Measurements from ENCODE around the gene ST6GAL1. TPM values are rescaled to one million over a fixed set of nuclear protein-coding genes. Genes with fewer than 3 reads are reported as not detected.

Gene ST6GAL1
- total and polyA plus RNA-seq, 2 of the 13 experiments (the other 11 are each of a cell fraction or from before 2014, with no cell fraction given) = 79.9 to 164 TPM

DNA sequence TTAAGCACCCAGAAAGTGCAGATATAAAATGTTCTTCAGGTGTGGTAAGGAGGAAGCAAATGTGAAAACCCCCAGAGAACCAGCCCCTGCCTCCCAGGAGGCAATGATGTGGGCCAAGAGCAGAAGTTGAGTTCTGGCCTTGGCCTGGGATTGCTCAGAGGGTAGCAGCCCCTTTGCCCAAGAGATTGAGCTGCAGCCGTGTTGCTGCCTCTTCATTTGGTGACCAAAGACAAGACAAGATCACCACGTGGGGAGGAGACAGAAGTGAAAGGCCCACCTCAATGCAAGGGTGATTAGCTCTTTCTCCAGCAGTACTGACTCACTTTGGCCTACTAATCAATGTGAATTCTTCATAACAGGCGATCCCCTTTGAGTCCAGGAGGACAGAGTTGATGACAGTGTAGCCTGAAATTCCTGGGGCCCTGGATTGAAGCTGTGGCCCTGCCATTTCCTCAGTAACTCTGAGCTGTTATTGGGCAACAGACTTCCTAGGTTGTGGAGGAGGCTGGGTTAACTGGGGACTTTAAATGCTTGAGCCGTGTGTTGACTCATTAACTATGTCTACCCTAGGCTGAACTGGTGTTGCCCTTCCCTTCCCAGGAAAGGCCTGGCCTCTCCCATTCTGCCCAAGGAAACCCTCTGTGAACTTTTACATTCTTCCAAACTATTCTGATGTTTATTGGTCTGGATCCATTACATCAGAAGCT is 86.5 kb downstream of the ST6GAL1 start:
- FAIRE-seq (peak; percentile 44), ATAC-seq (peak; percentile 91), DNase-seq (ENCODE audit: low spot score) (peak; percentile 53)
- Histone ChIP-seq H3K27ac (ENCODE audit: extremely low read length, insufficient read depth, low read length) (peak overlapping the region; percentile 12), H2AFZ (ENCODE audit: low read length) (no peak overlapping the region), H3K9me3 (ENCODE audit: low read length) (no peaks in the 10 kb centered on the region), H3K27me3 (ENCODE audit: control insufficient read depth in 1 of 2, insufficient read depth in 2 of 2, low read length in 2 of 2) (no peaks in the 10 kb centered on the region), H4K20me1 (ENCODE audit: insufficient read depth, low read length) (no peaks in the 10 kb centered on the region), H3K9ac (ENCODE audit: insufficient read depth, low read depth, low read length) (no peak overlapping the region), H3K4me1 (ENCODE audit: insufficient read depth, low read length) (peaks cover 13% of the 10 kb centered on the region), H3K79me2 (ENCODE audit: insufficient read depth, low read length) (no peaks in the 10 kb centered on the region), H3K36me3 (replicated peaks in 1 of 2; ENCODE audit: control insufficient read depth in 1 of 2, insufficient read depth in 2 of 2, low read length in 2 of 2) (no peaks in the 10 kb centered on the region), H3K4me3 (replicated peaks in 1 of 3; ENCODE audit: insufficient read depth in 1 of 3, low read depth in 2 of 3, low read length in 3 of 3) (no peak overlapping the region), H3K4me2 (ENCODE audit: low read depth, low read length) (no peak overlapping the region)
- TF ChIP-seq SMC3 (IDR thresholded peaks at IDR 0.05; ENCODE audit: low read length) (peak; percentile 21; the same call in 1 of the 2 replicates), BCL6 (CRISPR knock-in tag; IDR thresholded peaks at IDR 0.05) (0 out of 2 replicates have a peak, but pooled peaks have one; percentile 8), FOSL2 (CRISPR knock-in tag; IDR thresholded peaks at IDR 0.05) (0 out of 2 replicates have a peak, but pooled peaks have one; percentile 40), ZNF652 (CRISPR knock-in tag; IDR thresholded peaks at IDR 0.05; ENCODE audit: borderline replicate concordance, low read depth) (peak; percentile 59; the same call in 1 of the 2 replicates), AKAP8 (CRISPR knock-in tag; IDR thresholded peaks at IDR 0.05) (no peak), SAP130 (CRISPR knock-in tag; IDR thresholded peaks at IDR 0.05; ENCODE audit: low read depth) (0 out of 2 replicates have a peak, but pooled peaks have one; percentile 12), TEAD3 (CRISPR knock-in tag; optimal IDR thresholded peaks at IDR 0.05; ENCODE audit: borderline replicate concordance) (peak; percentile 26), ZFX (CRISPR knock-in tag; IDR thresholded peaks at IDR 0.05; ENCODE audit: low read depth) (peak; percentile 36; the same call in 1 of the 2 replicates), CEBPB (IDR thresholded peaks at IDR 0.05; ENCODE audit: borderline replicate concordance, low read depth, low read length) (peak; percentile 83), MIXL1 (CRISPR knock-in tag; IDR thresholded peaks at IDR 0.05) (0 out of 2 replicates have a peak, but pooled peaks have one; percentile 24), RARA (CRISPR knock-in tag; IDR thresholded peaks at IDR 0.05) (peak; percentile 41; the same call in 1 of the 2 replicates), MIER3 (CRISPR knock-in tag; IDR thresholded peaks at IDR 0.05; ENCODE audit: borderline replicate concordance) (no peak), ZNF614 (CRISPR knock-in tag; IDR thresholded peaks at IDR 0.05; ENCODE audit: borderline replicate concordance) (no peak), CEBPG (CRISPR knock-in tag; IDR thresholded peaks at IDR 0.05) (peak; percentile 76), NFE2L2 (IDR thresholded peaks at IDR 0.05; ENCODE audit: low read length) (no peak), ARID5B (CRISPR knock-in tag; IDR thresholded peaks at IDR 0.05) (peak; percentile 39; the same call in 1 of the 2 replicates), ZNF644 (CRISPR knock-in tag; IDR thresholded peaks at IDR 0.05; ENCODE audit: low read depth) (peak; percentile 26; the same call in 1 of the 2 replicates)
- ChIA-PET CTCF (ENCODE audit: low intra/inter-chr PET ratio, low total read pairs) (no interaction called here), POLR2A (interaction anchor here (1.0 to 1.6 kb wide), 3 partner anchors 22 to 24 kb away, joined by 5 to 8 read pairs (median 5); no protein-coding TSS in a partner anchor)
- BruUV-seq (replicated peaks) = no TSS peak
- 40% methylated on average over 3 of the region's 4 CpGs for WGBS (ENCODE audit: low lambda C conversion rate)
- in situ Hi-C loops (cut with HindIII; ENCODE audit: extremely low pct_ligation_motif_present, low pct_unique_long_range_greater_than_20kb) = no loop called here
- intact Hi-C loops (cut with micrococcal nuclease; ENCODE audit: unreplicated experiment) = no loop called here

All from HepG2 (cell line).